ENCODE data around the gene AGAP1. TPM values are rescaled to one million over a fixed set of nuclear protein-coding genes. Genes with fewer than 3 reads are reported as not detected.

Gene AGAP1
- total RNA-seq, 1 donor: 18.5 TPM

- H3K27ac ChIP-seq (ENCODE audit: low read depth, low read length): no peak overlapping the region
- no peaks in the 10 kb centered on the region for H3K27me3 ChIP-seq (ENCODE audit: insufficient read depth, low read length)
- H2AFZ ChIP-seq (ENCODE audit: low read length): no peak overlapping the region
- no peak overlapping the region for H3K4me2 ChIP-seq (ENCODE audit: insufficient read depth, low read length)
- H3K4me1 ChIP-seq (ENCODE audit: insufficient read depth, low read length): no peaks in the 10 kb centered on the region
- H4K20me1 ChIP-seq (ENCODE audit: insufficient read depth, low read length): peaks cover 51% of the 10 kb centered on the region
- H3K4me3 ChIP-seq (ENCODE audit: insufficient read depth, low read length): no peak overlapping the region
- H3K36me3 ChIP-seq (ENCODE audit: insufficient read depth, low read length): no peaks in the 10 kb centered on the region
- no peaks in the 10 kb centered on the region for H3K9me3 ChIP-seq (ENCODE audit: low read depth, low read length)
- peaks cover 90% of the 10 kb centered on the region for H3K79me2 ChIP-seq (ENCODE audit: insufficient read depth, low read length)
- no peak for TF ChIP-seq CTCF (IDR thresholded peaks at IDR 0.05; ENCODE audit: extremely low read depth, low read depth, low read length)
- DNase-seq (ENCODE audit: insufficient read length, low spot score, missing footprints): no peak
Measured at GRCh38 chr2:235534678-235535422, 41.0 kb downstream of the AGAP1 start.

- TF ChIP-seq CTCF (IDR thresholded peaks at IDR 0.05; ENCODE audit: extremely low read depth, low read depth, low read length): no peak
- Histone ChIP-seq H3K4me2 (ENCODE audit: insufficient read depth, low read length) (no peak overlapping the region), H3K27me3 (ENCODE audit: insufficient read depth, low read length) (no peaks in the 10 kb centered on the region), H3K9me3 (ENCODE audit: low read depth, low read length) (no peaks in the 10 kb centered on the region), H3K36me3 (ENCODE audit: insufficient read depth, low read length) (no peaks in the 10 kb centered on the region), H3K4me3 (ENCODE audit: insufficient read depth, low read length) (no peak overlapping the region), H2AFZ (ENCODE audit: low read length) (no peak overlapping the region), H4K20me1 (ENCODE audit: insufficient read depth, low read length) (peaks cover 52% of the 10 kb centered on the region), H3K27ac (ENCODE audit: low read depth, low read length) (no peak overlapping the region), H3K79me2 (ENCODE audit: insufficient read depth, low read length) (peaks cover 88% of the 10 kb centered on the region), H3K4me1 (ENCODE audit: insufficient read depth, low read length) (no peaks in the 10 kb centered on the region)
- DNase-seq (ENCODE audit: insufficient read length, low spot score, missing footprints): peak; percentile 38
Measured at GRCh38 chr2:235535423-235536130, 41.7 kb downstream of the AGAP1 start.

- Histone ChIP-seq H3K79me2 (ENCODE audit: insufficient read depth, low read length) (peaks cover 82% of the 10 kb centered on the region), H3K27ac (ENCODE audit: low read depth, low read length) (no peak overlapping the region), H3K36me3 (ENCODE audit: insufficient read depth, low read length) (no peaks in the 10 kb centered on the region)
Measured at GRCh38 chr2:235536711-235537110, 42.9 kb downstream of the AGAP1 start.

More at GRCh38 chr2:235536711-235537110, 42.9 kb downstream of the AGAP1 start:
- H4K20me1 ChIP-seq (ENCODE audit: insufficient read depth, low read length): peaks cover 51% of the 10 kb centered on the region
- DNase-seq (ENCODE audit: insufficient read length, low spot score, missing footprints): no peak
- no peaks in the 10 kb centered on the region for H3K4me1 ChIP-seq (ENCODE audit: insufficient read depth, low read length)
- H3K27me3 ChIP-seq (ENCODE audit: insufficient read depth, low read length): no peaks in the 10 kb centered on the region
- TF ChIP-seq CTCF (IDR thresholded peaks at IDR 0.05; ENCODE audit: extremely low read depth, low read depth, low read length): no peak
- no peak overlapping the region for H3K4me2 ChIP-seq (ENCODE audit: insufficient read depth, low read length)
- no peak overlapping the region for H3K4me3 ChIP-seq (ENCODE audit: insufficient read depth, low read length)
- no peak overlapping the region for H2AFZ ChIP-seq (ENCODE audit: low read length)
- no peaks in the 10 kb centered on the region for H3K9me3 ChIP-seq (ENCODE audit: low read depth, low read length)
